Esophagus squamous epithelium (tissue), 5 donors: ENCODE data around the gene PTPRCAP. TPM values are rescaled to one million over a fixed set of nuclear protein-coding genes. Genes with fewer than 3 reads are reported as not detected.

ENCODE experiments used
- DNase-seq: peaks from one replicate; lab custom pipeline; 2025; lab: John Stamatoyannopoulos, UW
- H3K27ac ChIP-seq, 4 donors: fragments of 200-600 bp; sonication (generic); one replicate each; pipeline ENCODE4 v1.5.1; 2016 to 2019; ENCODE audit warnings: mild to moderate bottlenecking in 1 of 4
- H3K27me3 ChIP-seq, 4 donors: fragments of 200-600 bp; sonication (generic); 1 replicate in 3 of 4; 2 replicates in 1 of 4; pipeline versions ENCODE4 v1.5.1 to v1.6.0; 2017 to 2021; ENCODE audit warnings: antibody characterized with exemption in 1 of 4
- H3K36me3 ChIP-seq, 3 donors: fragments of 200-600 bp; sonication (generic); one replicate each; pipeline ENCODE4 v1.5.1; 2016 to 2019
- H3K4me1 ChIP-seq, 3 donors: fragments of 200-600 bp; sonication (generic); one replicate each; pipeline ENCODE4 v1.5.1; 2017 to 2019
- H3K4me3 ChIP-seq, 4 donors: fragments of 200-600 bp; sonication (generic); 1 replicate in 3 of 4; 2 replicates in 1 of 4; pipeline ENCODE4 v1.5.1; 2016 to 2019; ENCODE audit warnings: mild to moderate bottlenecking in 2 of 4, moderate library complexity in 1 of 4
- H3K9me3 ChIP-seq, 3 donors: fragments of 200-600 bp; sonication (generic); one replicate each; pipeline ENCODE4 v1.5.1; 2016 to 2019
- CTCF ChIP-seq, 6 experiments: fragments of 450-650 bp in 4 of 6; fragments of 200-600 bp in 2 of 6; sonication (generic) in 2 of 6; IDR thresholded peaks; one replicate each; pipeline ENCODE4 v1.5.1; 2016 to 2019; ENCODE audit warnings: antibody characterized with exemption in 6 of 6, mild to moderate bottlenecking in 4 of 6, moderate library complexity in 4 of 6
- POLR2A ChIP-seq, 4 donors: fragments of 450-650 bp; IDR thresholded peaks; one replicate each; pipeline ENCODE4 v1.6.1; 2017; ENCODE audit warnings: antibody characterized with exemption in 4 of 4, mild to moderate bottlenecking in 4 of 4, moderate library complexity in 3 of 4
- WGBS, 2 donors: methylation state at CpG; one replicate each; pipeline ENCODE4 v1.1.5; 2018; 5-methylcytosine and 5-hydroxymethylcytosine counted together
- intact Hi-C: fragments of 100-400 bp; cut with DNase I; formaldehyde crosslinking; loops from one replicate; pipeline ENCODE4 v1.15.0; 2022
- total RNA-seq, 4 donors: library from RNA; depleted of rRNA; stranded (reverse); fragments of >200 nt; gene quantifications; one replicate each; pipeline ENCODE4 v1.1.0, GENCODE V29; 2016
- donor health status: DM: yes; HTN: yes; CAD: no.

PTPRCAP gene
- total RNA-seq, 4 donors from 2014 or later, result 5.9 to 14.1 (median 6.8) TPM

DNA sequence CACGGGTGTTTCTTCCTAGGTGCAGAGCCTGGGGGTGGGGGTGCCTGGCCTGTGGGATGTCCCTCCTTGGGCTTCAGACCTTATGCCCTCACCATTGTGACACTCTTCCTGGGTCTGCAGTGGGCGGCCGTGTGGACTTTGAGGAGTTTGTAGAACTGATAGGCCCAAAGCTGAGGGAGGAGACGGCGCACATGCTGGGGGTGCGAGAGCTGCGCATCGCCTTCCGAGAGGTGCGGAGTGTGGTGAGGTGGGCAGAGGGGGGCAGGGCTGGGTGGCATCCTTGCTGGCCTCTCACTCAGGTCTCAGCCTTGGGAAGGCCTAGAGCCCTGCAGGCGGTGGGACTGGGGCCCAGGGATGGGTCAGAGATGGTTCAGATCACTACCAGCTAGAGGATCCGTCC lies 20.0 kb upstream of the PTPRCAP start:
- Histone ChIP-seq H3K9me3 (no peaks in the 10 kb centered on the region), H3K4me3 (no peak overlapping the region), H3K27me3 (no peaks in the 10 kb centered on the region), H3K36me3 (no peaks in the 10 kb centered on the region), H3K4me1 (peaks cover 0 to 22% (median 0%) of the 10 kb centered on the region in 3 donors), H3K27ac (no peak overlapping the region)
- no peak for TF ChIP-seq POLR2A (IDR thresholded peaks at IDR 0.05)
- no peak for TF ChIP-seq CTCF (IDR thresholded peaks at IDR 0.05)
- no peak for DNase-seq
- intact Hi-C loops, result no loop called here
- WGBS, 2 donors, result 95% methylated on average over 8 of the region's 12 CpGs; no CpG with 5 or more reads in 1 of the 2 donors

GRCh38 chr11:67456068-67456705 lies 18.7 kb upstream of the PTPRCAP start:
- H3K27me3 ChIP-seq, result no peaks in the 10 kb centered on the region
- intact Hi-C loops, result no loop called here
- no peak for DNase-seq
- H3K36me3 ChIP-seq, result no peaks in the 10 kb centered on the region
- WGBS, 2 donors, result 79 to 83% methylated on average over 9 of the region's 25 CpGs
- no peak for TF ChIP-seq POLR2A (IDR thresholded peaks at IDR 0.05)
- no peak for TF ChIP-seq CTCF (IDR thresholded peaks at IDR 0.05)
- peaks cover 0 to 29% (median 0%) of the 10 kb centered on the region in 3 donors for H3K4me1 ChIP-seq
- H3K9me3 ChIP-seq, result no peaks in the 10 kb centered on the region
- no peak overlapping the region for H3K4me3 ChIP-seq
- H3K27ac ChIP-seq, result no peak overlapping the region

DNA sequence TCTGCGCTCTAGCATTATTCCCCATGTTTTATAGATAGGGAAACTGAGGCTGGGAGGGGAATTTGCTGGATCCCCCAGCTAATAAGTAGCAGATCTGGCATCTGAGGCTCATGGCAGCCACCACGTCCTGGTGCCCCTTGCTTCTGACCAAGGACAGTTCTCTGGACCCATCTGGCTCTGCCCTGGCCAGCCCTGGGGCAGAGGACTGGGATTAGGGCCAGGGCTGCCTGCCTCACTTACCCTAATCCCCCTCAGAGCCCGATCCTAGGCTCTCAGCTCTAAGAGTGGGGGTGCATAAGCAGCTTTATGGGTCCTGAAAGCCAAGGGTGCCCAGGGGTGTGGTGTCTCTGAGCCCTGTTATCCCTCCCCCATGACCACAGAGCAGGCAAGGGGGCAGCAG lies 17.6 kb upstream of the PTPRCAP start, which contains the start of gene CABP4:
TSS of gene CABP4 (plus strand) at position 301 of the 400 bp plus-strand sequence. CDS start at position 371, 70 bp downstream.
- Histone ChIP-seq H3K9me3 (no peaks in the 10 kb centered on the region), H3K4me1 (peaks cover 0 to 23% (median 0%) of the 10 kb centered on the region in 3 donors), H3K27ac (no peak within 1 kb of the TSS), H3K4me3 (no peak within 1 kb of the TSS), H3K27me3 (no peaks in the 10 kb centered on the region), H3K36me3 (no peaks in the 10 kb centered on the region)
- DNase-seq, result no peak
- TF ChIP-seq CTCF (IDR thresholded peaks at IDR 0.05) (no peak), POLR2A (IDR thresholded peaks at IDR 0.05) (no peak)
- intact Hi-C loops, result no loop called here
- WGBS, 2 donors, result 60% methylated on average over 1 of the region's 3 CpGs; no CpG with 5 or more reads in 1 of the 2 donors

DNA sequence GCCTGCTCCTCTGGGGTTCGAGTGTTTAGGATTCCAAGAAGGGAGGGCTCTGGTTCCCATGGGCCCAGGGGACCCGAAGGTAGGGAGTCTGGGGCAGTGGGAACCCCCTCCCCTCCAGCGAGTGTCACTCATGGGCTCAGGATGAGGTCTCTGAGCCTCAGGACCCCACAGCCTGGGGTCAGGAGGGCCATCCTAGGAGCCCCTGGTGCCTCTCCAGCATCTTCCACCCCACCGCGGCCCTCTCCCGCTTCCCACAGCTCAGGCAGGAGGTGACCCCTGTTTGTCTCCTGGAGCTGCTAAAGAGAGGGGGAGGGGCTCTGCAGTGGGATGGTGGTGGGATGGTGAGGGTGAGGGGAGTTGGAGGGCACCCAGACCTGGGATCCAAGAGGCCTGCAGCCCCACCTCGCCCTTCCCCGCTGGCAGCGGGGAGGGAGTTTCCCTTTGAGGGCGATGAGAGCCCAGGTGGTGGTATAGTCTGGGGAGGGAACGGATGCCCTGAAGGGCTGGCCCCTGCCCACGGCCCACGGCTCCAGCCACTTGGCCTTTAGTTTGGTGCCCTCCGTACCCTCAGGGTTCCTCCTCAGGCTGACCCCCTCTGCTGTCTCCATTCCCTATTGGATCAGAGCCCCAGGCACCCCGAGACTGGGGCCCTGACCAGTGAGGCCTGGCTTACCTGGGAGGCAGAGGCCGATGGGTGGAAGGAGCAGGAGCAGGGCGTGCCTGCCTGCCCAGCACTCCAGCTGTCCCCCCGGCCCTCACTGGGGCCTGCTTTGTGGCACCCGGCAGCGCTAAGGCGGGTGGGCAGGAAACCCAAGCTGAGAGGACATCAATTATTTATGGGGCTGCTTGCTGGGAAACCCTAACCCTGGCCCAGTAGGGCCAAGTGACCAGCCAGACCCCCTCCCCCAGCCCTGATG lies 16.6 kb upstream of the PTPRCAP start:
- 64 to 86% methylated on average over 3 to 11 of the region's 21 CpGs for WGBS, 2 donors
- DNase-seq, result no peak
- H3K27ac ChIP-seq, result no peak overlapping the region
- no peak for TF ChIP-seq POLR2A (IDR thresholded peaks at IDR 0.05)
- TF ChIP-seq CTCF (IDR thresholded peaks at IDR 0.05), result no peak
- no peak overlapping the region for H3K4me3 ChIP-seq
- H3K27me3 ChIP-seq, result no peaks in the 10 kb centered on the region
- H3K36me3 ChIP-seq, result no peaks in the 10 kb centered on the region
- peaks cover 0 to 13% (median 0%) of the 10 kb centered on the region in 3 donors for H3K4me1 ChIP-seq
- intact Hi-C loops, result no loop called here
- no peaks in the 10 kb centered on the region for H3K9me3 ChIP-seq
